ENCODE results near the gene MAPKAPK2. TPM values are rescaled to one million over a fixed set of nuclear protein-coding genes. Genes with fewer than 3 reads are reported as not detected.
"Not testable (repeated sequence)": the region's sequence is repeated elsewhere in the genome, so short reads cannot be mapped to it uniquely, and the experiment has no call there.

The MAPKAPK2 gene
- total RNA-seq, 4 donors from 2014 or later = 37.8 to 70.1 (median 61.7) TPM

DNA sequence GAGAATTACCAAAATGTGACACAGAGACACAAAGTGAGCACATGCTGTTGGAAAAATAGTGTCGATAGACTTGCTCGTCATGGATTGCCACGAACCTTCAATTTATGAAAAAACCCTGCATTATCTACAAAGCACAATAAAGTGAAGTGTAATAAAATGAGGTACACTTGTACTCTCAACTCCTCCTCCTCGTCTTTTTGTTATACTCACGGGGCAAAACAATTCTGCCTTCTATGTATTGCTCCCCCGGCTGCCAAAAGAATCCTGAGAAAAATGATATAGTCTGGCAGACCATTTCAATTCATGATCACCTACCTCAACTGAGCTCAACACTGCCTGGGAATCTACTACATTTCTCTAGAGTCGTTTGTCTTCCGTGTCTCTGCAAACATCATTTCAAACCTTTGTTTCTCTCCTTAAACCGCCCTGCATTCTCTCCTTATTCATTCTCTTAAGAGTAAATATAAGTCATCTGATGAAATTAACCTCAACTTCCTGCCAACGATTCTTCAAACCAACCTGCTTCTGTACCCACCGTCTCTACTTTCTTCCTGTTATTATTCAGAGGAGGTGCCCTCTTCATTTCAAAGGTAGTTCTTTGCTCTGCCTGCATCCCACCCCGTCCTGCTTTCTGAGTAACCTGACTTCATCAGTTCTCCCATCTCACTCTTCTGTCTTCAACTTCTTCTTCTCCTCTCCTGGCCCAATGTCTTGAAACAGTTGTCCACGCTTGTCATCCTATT is 73.0 kb downstream of the MAPKAPK2 start:
- H3K27ac ChIP-seq (replicated peaks in 1 of 4) = no peak overlapping the region
- intact Hi-C loops (cut with DNase I) = no loop called here
- H3K9me3 ChIP-seq = no peaks in the 10 kb centered on the region
- no peaks in the 10 kb centered on the region for H3K36me3 ChIP-seq
- DNase-seq (ENCODE audit: extremely low spot score) = no peak
- H3K4me1 ChIP-seq = no peaks in the 10 kb centered on the region
- no peak for TF ChIP-seq POLR2A (IDR thresholded peaks at IDR 0.05; ENCODE audit: low read depth)
- TF ChIP-seq EP300 (IDR thresholded peaks at IDR 0.05) = no peak
- TF ChIP-seq CTCF (IDR thresholded peaks at IDR 0.05) = no peak
- no peak for TF ChIP-seq POLR2AphosphoS5 (IDR thresholded peaks at IDR 0.05)
- no peak overlapping the region for H3K4me3 ChIP-seq
- WGBS = 79% methylated on average over 13 of the region's 13 CpGs
- peaks cover 0 to 4% (median 0%) of the 10 kb centered on the region in 4 donors for H3K27me3 ChIP-seq

DNA sequence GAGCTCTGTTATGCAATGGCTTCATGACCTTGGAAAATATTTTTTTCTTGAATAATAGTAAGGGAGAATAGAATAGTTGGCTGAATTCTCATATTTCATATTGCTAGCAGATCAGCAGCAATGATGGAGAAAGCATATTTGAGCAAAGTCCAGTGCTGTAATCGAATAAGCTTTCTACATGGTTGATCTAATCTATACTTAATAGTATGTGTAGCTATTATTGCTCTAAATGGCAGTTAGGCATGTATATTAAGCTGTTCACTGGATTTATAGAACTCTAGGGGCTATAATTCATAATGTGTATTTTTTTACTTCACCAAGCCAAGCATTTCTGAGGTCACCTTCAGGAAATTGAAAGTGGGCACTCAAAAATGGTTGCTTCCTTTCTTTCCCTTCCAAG is 75.9 kb downstream of the MAPKAPK2 start:
- TF ChIP-seq POLR2A (IDR thresholded peaks at IDR 0.05; ENCODE audit: low read depth) = no peak
- TF ChIP-seq EP300 (IDR thresholded peaks at IDR 0.05) = no peak
- TF ChIP-seq CTCF (IDR thresholded peaks at IDR 0.05) = no peak
- TF ChIP-seq POLR2AphosphoS5 (IDR thresholded peaks at IDR 0.05) = no peak
- Histone ChIP-seq H3K36me3 (no peaks in the 10 kb centered on the region), H3K27me3 (no peaks in the 10 kb centered on the region), H3K4me3 (no peak overlapping the region), H3K4me1 (no peaks in the 10 kb centered on the region), H3K9me3 (peaks cover 0 to 4% (median 0%) of the 10 kb centered on the region in 4 donors), H3K27ac (replicated peaks in 1 of 4) (no peak overlapping the region)
- WGBS = 94% methylated on average over 1 of the region's 1 CpG
- DNase-seq (ENCODE audit: extremely low spot score) = no peak
- intact Hi-C loops (cut with DNase I) = no loop called here

GRCh38 chr1:206761159-206761768 is 76.6 kb downstream of the MAPKAPK2 start:
- Histone ChIP-seq H3K27me3 (no peaks in the 10 kb centered on the region), H3K27ac (replicated peaks in 1 of 4) (no peak overlapping the region), H3K4me1 (no peaks in the 10 kb centered on the region), H3K4me3 (no peak overlapping the region), H3K9me3 (peaks cover 0 to 4% (median 0%) of the 10 kb centered on the region in 4 donors), H3K36me3 (no peaks in the 10 kb centered on the region)
- intact Hi-C loops (cut with DNase I) = no loop called here
- TF ChIP-seq CTCF (IDR thresholded peaks at IDR 0.05) (no peak), POLR2AphosphoS5 (IDR thresholded peaks at IDR 0.05) (no peak), EP300 (IDR thresholded peaks at IDR 0.05) (no peak), POLR2A (IDR thresholded peaks at IDR 0.05; ENCODE audit: low read depth) (no peak)
- 87% methylated on average over 6 of the region's 6 CpGs for WGBS
- DNase-seq (ENCODE audit: extremely low spot score) = no peak

- H3K4me3 ChIP-seq; H3K27ac ChIP-seq (replicated peaks in 1 of 4); H3K36me3 ChIP-seq; H3K4me1 ChIP-seq; H3K9me3 ChIP-seq; intact Hi-C loops (cut with DNase I); H3K27me3 ChIP-seq; DNase-seq (ENCODE audit: extremely low spot score): not testable (repeated sequence)
- WGBS = 88% methylated on average over 12 of the region's 12 CpGs
Measured at GRCh38 chr1:206762741-206763364, 78.1 kb downstream of the MAPKAPK2 start.

DNA sequence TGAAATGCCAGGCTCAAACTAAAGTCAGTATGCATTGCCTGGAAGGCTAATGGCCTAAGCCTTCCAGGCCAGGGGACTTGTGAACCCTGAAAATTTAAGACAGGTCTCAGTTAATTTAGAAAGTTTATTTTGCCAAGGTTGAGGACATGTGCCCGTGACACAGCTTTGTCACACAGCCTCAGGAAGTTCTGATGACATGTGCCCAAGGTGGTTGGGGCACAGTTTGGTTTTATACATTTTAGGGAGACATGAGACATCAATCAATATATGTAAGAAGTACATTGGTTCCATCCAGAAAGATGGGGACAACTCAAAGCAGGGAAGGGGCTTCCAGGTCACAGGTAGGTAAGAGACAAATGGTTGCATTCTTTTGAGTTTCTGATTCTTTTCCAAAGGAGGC is 81.1 kb downstream of the MAPKAPK2 start:
- H3K27ac ChIP-seq (replicated peaks in 1 of 4); H3K9me3 ChIP-seq; H3K36me3 ChIP-seq; H3K27me3 ChIP-seq; intact Hi-C loops (cut with DNase I); H3K4me1 ChIP-seq; DNase-seq (ENCODE audit: extremely low spot score); H3K4me3 ChIP-seq: not testable (repeated sequence)
- WGBS = 89% methylated on average over 1 of the region's 1 CpG
